IMR-90 (cell line): ENCODE data around the gene AFM. TPM values are rescaled to one million over a fixed set of nuclear protein-coding genes. Genes with fewer than 3 reads are reported as not detected.

Experiments used
- ATAC-seq: fragments of 200-7000 bp; cut with Tn5 transposase; 2 replicates; pipeline ENCODE4 v1.9.1; 2020; ENCODE audit warnings: low read depth, mild to moderate bottlenecking, moderate library complexity
- BruUV-seq: library from RNA; stranded (reverse); fragments of 400-500 nt; replicated peaks from 2 replicates; lab custom pipeline; 2021; lab: Mats Ljungman, UMichigan
- CTCF ChIA-PET: fragments of 300-600 bp; formaldehyde crosslinking; extraction: SDS; loops from one replicate; lab custom pipeline; 2021; ENCODE audit warnings: antibody characterized with exemption; lab: Yijun Ruan, JAX
- POLR2A ChIA-PET: fragments of 300-600 bp; sonication (Branson Sonifier 250); formaldehyde crosslinking; loops from one replicate; lab custom pipeline; 2022; ENCODE audit warnings: antibody characterized with exemption; ENCODE audit not compliant: unreplicated experiment; lab: Charles Lee
- DNase-seq: peaks from one replicate; pipeline ENCODE4 v3.0.0; 2013
- H2AFZ ChIP-seq: replicated peaks from 2 replicates; pipeline ENCODE3; 2013; ENCODE audit warnings: low read length, mild to moderate bottlenecking; ENCODE audit not compliant: poor library complexity
- H2AK5ac ChIP-seq: 2 replicates; pipeline ENCODE4 v1.6.1; 2013; ENCODE audit warnings: low read depth, low read length, inconsistent platforms
- H2AK9ac ChIP-seq: replicated peaks from 2 replicates; pipeline ENCODE3; 2013; ENCODE audit warnings: mild to moderate bottlenecking, low read depth, low read length, moderate library complexity; ENCODE audit not compliant: poor library complexity
- H2BK120ac ChIP-seq: 2 replicates; pipeline ENCODE4 v1.6.1; 2013; ENCODE audit warnings: low read depth, low read length, inconsistent platforms
- H2BK15ac ChIP-seq: 3 replicates; pipeline ENCODE4 v1.6.1; 2013; ENCODE audit warnings: low read depth, low read length, inconsistent platforms
- H2BK20ac ChIP-seq: 2 replicates; pipeline ENCODE4 v1.6.1; 2013; ENCODE audit warnings: low read depth, mild to moderate bottlenecking, inconsistent platforms, low read length, moderate library complexity
- H2BK5ac ChIP-seq: 2 replicates; pipeline ENCODE4 v1.6.1; 2013; ENCODE audit warnings: mild to moderate bottlenecking, low read depth, low read length, inconsistent platforms; ENCODE audit not compliant: poor library complexity, severe bottlenecking
- H3K14ac ChIP-seq: replicated peaks from 2 replicates; pipeline ENCODE4 v1.6.1; 2013; ENCODE audit warnings: low read depth, low read length, inconsistent platforms
- H3K18ac ChIP-seq: 2 replicates; pipeline ENCODE4 v1.6.1; 2013; ENCODE audit warnings: low read depth, low read length, control low read depth
- H3K23ac ChIP-seq: 2 replicates; pipeline ENCODE4 v1.6.1; 2013; ENCODE audit warnings: low read depth, low read length, inconsistent platforms
- H3K27ac ChIP-seq: 2 replicates; pipeline ENCODE4 v1.5.1; 2013; ENCODE audit warnings: mild to moderate bottlenecking, control low read depth, low read length; ENCODE audit not compliant: insufficient read depth
- H3K27me3 ChIP-seq: 2 replicates; pipeline ENCODE4 v1.6.1; 2013; ENCODE audit warnings: low read length; ENCODE audit not compliant: control insufficient read depth, insufficient read depth
- H3K36me3 ChIP-seq: 2 replicates; pipeline ENCODE4 v1.6.1; 2013; ENCODE audit warnings: low read length, mixed read lengths; ENCODE audit not compliant: control insufficient read depth, insufficient read depth
- H3K4ac ChIP-seq: 2 replicates; pipeline ENCODE4 v1.6.1; 2013; ENCODE audit warnings: low read depth, low read length, inconsistent platforms
- H3K4me1 ChIP-seq: 2 replicates; pipeline ENCODE4 v1.6.1; 2013; ENCODE audit warnings: low read length, mixed read lengths; ENCODE audit not compliant: control insufficient read depth, insufficient read depth
- H3K4me2 ChIP-seq: 2 replicates; pipeline ENCODE4 v1.6.1; 2013; ENCODE audit warnings: low read depth, mild to moderate bottlenecking, control low read depth, low read length, moderate library complexity
- H3K4me3 ChIP-seq: 2 replicates; pipeline ENCODE4 v1.5.1; 2013; ENCODE audit warnings: low read depth, mild to moderate bottlenecking, control low read depth, low read length, moderate library complexity; ENCODE audit not compliant: insufficient read depth
- H3K56ac ChIP-seq: 2 replicates; pipeline ENCODE4 v1.6.1; 2013; ENCODE audit warnings: low read length, inconsistent platforms; ENCODE audit not compliant: insufficient read depth; ENCODE audit errors: extremely low read depth
- H3K79me1 ChIP-seq, 2 experiments: 2 replicates each; pipeline ENCODE4 v1.6.1; 2013; ENCODE audit warnings: low read length in 2 of 2, inconsistent platforms in 1 of 2, low read depth in 1 of 2
- H3K9ac ChIP-seq: 2 replicates; pipeline ENCODE4 v1.6.1; 2013; ENCODE audit warnings: low read depth, low read length, control low read depth
- H3K9me1 ChIP-seq: 2 replicates; pipeline ENCODE4 v1.6.1; 2013; ENCODE audit warnings: low read length, inconsistent platforms; ENCODE audit not compliant: insufficient read depth
- H3K9me3 ChIP-seq: 2 replicates; pipeline ENCODE4 v1.6.1; 2013; ENCODE audit warnings: low read length; ENCODE audit not compliant: control insufficient read depth, insufficient read depth
- H4K20me1 ChIP-seq: 2 replicates; pipeline ENCODE4 v1.6.1; 2013; ENCODE audit warnings: low read length, inconsistent platforms; ENCODE audit not compliant: insufficient read depth
- H4K5ac ChIP-seq: 2 replicates; pipeline ENCODE4 v1.6.1; 2013; ENCODE audit warnings: mild to moderate bottlenecking, low read depth, low read length, control low read depth
- H4K8ac ChIP-seq, 2 experiments: 2 replicates each; pipeline ENCODE4 v1.6.1; 2013; ENCODE audit warnings: low read depth in 2 of 2, low read length in 2 of 2, control low read depth in 1 of 2, inconsistent platforms in 1 of 2
- H4K91ac ChIP-seq: 2 replicates; pipeline ENCODE4 v1.6.1; 2013; ENCODE audit warnings: low read depth, low read length, inconsistent platforms; ENCODE audit not compliant: insufficient read depth
- CHD1 ChIP-seq: IDR thresholded peaks from 2 replicates; pipeline ENCODE4 v1.6.1; 2012; ENCODE audit warnings: low read depth, low read length, improper control_type of control experiment
- FOS ChIP-seq: fragments of 150-350 bp; IDR thresholded peaks from 2 replicates; pipeline ENCODE4 v1.6.1; 2016; ENCODE audit warnings: low read depth, low read length
- MAFK ChIP-seq: IDR thresholded peaks from 2 replicates; pipeline ENCODE4 v1.6.1; 2012; ENCODE audit warnings: low read depth, low read length, improper control_type of control experiment
- MAZ ChIP-seq: IDR thresholded peaks from 2 replicates; pipeline ENCODE4 v1.6.1; 2012; ENCODE audit warnings: low read depth, mild to moderate bottlenecking, low read length, improper control_type of control experiment, moderate library complexity, borderline replicate concordance
- NFE2L2 ChIP-seq: fragments of 150-350 bp; IDR thresholded peaks from 2 replicates; pipeline ENCODE4 v1.6.1; 2016; ENCODE audit warnings: low read depth, mild to moderate bottlenecking, low read length
- POLR2A ChIP-seq: IDR thresholded peaks from 2 replicates; pipeline ENCODE4 v1.6.1; 2012; ENCODE audit warnings: mild to moderate bottlenecking, low read depth, low read length
- RAD21 ChIP-seq: IDR thresholded peaks from 2 replicates; pipeline ENCODE4 v1.6.1; 2012; ENCODE audit warnings: low read length, improper control_type of control experiment
- RFX5 ChIP-seq: IDR thresholded peaks from 2 replicates; pipeline ENCODE4 v1.8.0; 2012; ENCODE audit warnings: low read depth, mild to moderate bottlenecking, low read length, moderate library complexity
- SMC3 ChIP-seq: fragments of 150-350 bp; IDR thresholded peaks from 2 replicates; pipeline ENCODE4 v1.6.1; 2016; ENCODE audit warnings: low read depth, mild to moderate bottlenecking, antibody characterized with exemption, low read length, moderate library complexity
- WGBS, 2 experiments: methylation state at CpG; one replicate each; pipeline versions ENCODE4 v1.1.5 to v1.1.7; 2013; ENCODE audit warnings: missing lambda C conversion rate in 2 of 2; ENCODE audit not compliant: insufficient read length in 1 of 2; ENCODE audit errors: extremely low coverage in 2 of 2; 5-methylcytosine and 5-hydroxymethylcytosine counted together
- dilution Hi-C: fragments of 300-500 bp; cut with HindIII; formaldehyde crosslinking; loops from one replicate; pipeline ENCODE4 v1.14.3; 2018; ENCODE audit warnings: low sequenced_read_pairs; ENCODE audit not compliant: unreplicated experiment
- in situ Hi-C: fragments of 300-500 bp; cut with MboI; formaldehyde crosslinking; loops from 3 replicates; pipeline ENCODE4 v1.14.3; 2019; ENCODE audit warnings: low sequenced_read_pairs, inconsistent platforms, mixed read lengths
- intact Hi-C: fragments of 100-400 bp; cut with micrococcal nuclease; formaldehyde crosslinking; loops from 2 replicates; pipeline ENCODE4 v1.10.0; 2022
- polyA plus RNA-seq, 3 experiments: library from polyadenylated mRNA; depleted of rRNA; stranded (reverse); fragments of >200 nt; gene quantifications; 2 replicates each; pipeline ENCODE4 v1.2.3, GENCODE V29; 2012; ENCODE audit warnings: low replicate concordance in 1 of 3
- total RNA-seq: library from RNA; depleted of rRNA; stranded (reverse); fragments of >200 nt; gene quantifications from 2 replicates; pipeline ENCODE4 v1.2.3, GENCODE V29; 2012
- TF ChIP-seq, protein P1 (sequence below): conservative IDR thresholded peaks from 2 replicates; pipeline ENCODE4 v1.5.1; 2012; ENCODE audit warnings: mild to moderate bottlenecking, low read depth, low read length, improper control_type of control experiment
- TF ChIP-seq, protein P2 (sequence below): fragments of 150-350 bp; IDR thresholded peaks from 2 replicates; pipeline ENCODE4 v1.6.1; 2016; ENCODE audit warnings: low read depth, mild to moderate bottlenecking, low read length, moderate library complexity, borderline replicate concordance

The AFM gene
- total and polyA plus RNA-seq, 2 of the 4 experiments (the other 2 are of a cell fraction), result not detected

DNA sequence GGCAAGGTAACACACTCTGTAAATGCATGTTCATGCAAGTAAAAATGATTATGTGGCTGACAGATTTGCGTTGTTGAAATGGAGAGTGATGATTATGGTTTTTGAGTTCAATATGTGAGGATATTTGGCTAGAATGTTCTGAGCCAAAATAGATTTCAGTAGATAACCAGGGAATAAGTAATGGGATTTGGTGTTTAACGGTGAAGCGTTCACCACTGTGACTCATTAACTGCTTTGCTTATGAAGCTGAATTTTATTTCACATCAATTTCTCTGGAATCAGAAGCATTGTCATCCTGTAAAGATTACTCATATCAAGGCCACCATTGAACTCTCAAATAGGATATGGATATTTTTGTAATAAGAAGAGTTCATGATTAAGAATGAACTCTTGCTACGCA lies 33.9 kb upstream of the AFM start:
- Histone ChIP-seq H3K18ac (no peak overlapping the region), H3K36me3 (no peaks in the 10 kb centered on the region), H2BK20ac (no peak overlapping the region), H3K4ac (no peak overlapping the region), H3K79me1 (no peaks in the 10 kb centered on the region), H3K4me2 (no peak overlapping the region), H2AK5ac (no peak overlapping the region), H2BK15ac (no peak overlapping the region), H3K9me1 (no peaks in the 10 kb centered on the region), H3K4me1 (peaks cover 3% of the 10 kb centered on the region), H2BK120ac (no peak overlapping the region), H3K14ac (no peak overlapping the region), H2AFZ (no peak overlapping the region), H4K8ac (no peak overlapping the region), H3K4me3 (no peak overlapping the region), H2AK9ac (no peak overlapping the region), H4K91ac (no peak overlapping the region), H4K5ac (no peak overlapping the region), H4K20me1 (no peaks in the 10 kb centered on the region), H2BK5ac (no peak overlapping the region), H3K9me3 (no peaks in the 10 kb centered on the region), H3K56ac (no peak overlapping the region), H3K9ac (no peak overlapping the region), H3K27me3 (peaks cover 2% of the 10 kb centered on the region; the same call in 1 of the 2 replicates), H3K23ac (no peak overlapping the region), H3K27ac (no peak overlapping the region)
- POLR2A ChIA-PET, result no interaction called here
- WGBS, 2 experiments, result 33 to 100% methylated on average over 1 of the region's 4 CpGs
- CTCF ChIA-PET, result no interaction called here
- DNase-seq (peak; percentile 56), ATAC-seq (no peak)
- TF ChIP-seq RFX5 (no peak), MAZ (no peak), MAFK (no peak), RAD21 (no peak), FOS (no peak), NFE2L2 (no peak), CHD1 (no peak), POLR2A (no peak), SMC3 (no peak)
- TF ChIP-seq, protein P1, sequence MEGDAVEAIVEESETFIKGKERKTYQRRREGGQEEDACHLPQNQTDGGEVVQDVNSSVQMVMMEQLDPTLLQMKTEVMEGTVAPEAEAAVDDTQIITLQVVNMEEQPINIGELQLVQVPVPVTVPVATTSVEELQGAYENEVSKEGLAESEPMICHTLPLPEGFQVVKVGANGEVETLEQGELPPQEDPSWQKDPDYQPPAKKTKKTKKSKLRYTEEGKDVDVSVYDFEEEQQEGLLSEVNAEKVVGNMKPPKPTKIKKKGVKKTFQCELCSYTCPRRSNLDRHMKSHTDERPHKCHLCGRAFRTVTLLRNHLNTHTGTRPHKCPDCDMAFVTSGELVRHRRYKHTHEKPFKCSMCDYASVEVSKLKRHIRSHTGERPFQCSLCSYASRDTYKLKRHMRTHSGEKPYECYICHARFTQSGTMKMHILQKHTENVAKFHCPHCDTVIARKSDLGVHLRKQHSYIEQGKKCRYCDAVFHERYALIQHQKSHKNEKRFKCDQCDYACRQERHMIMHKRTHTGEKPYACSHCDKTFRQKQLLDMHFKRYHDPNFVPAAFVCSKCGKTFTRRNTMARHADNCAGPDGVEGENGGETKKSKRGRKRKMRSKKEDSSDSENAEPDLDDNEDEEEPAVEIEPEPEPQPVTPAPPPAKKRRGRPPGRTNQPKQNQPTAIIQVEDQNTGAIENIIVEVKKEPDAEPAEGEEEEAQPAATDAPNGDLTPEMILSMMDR, result no peak
- TF ChIP-seq, protein P2, sequence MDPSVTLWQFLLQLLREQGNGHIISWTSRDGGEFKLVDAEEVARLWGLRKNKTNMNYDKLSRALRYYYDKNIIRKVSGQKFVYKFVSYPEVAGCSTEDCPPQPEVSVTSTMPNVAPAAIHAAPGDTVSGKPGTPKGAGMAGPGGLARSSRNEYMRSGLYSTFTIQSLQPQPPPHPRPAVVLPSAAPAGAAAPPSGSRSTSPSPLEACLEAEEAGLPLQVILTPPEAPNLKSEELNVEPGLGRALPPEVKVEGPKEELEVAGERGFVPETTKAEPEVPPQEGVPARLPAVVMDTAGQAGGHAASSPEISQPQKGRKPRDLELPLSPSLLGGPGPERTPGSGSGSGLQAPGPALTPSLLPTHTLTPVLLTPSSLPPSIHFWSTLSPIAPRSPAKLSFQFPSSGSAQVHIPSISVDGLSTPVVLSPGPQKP, result no peak
- intact Hi-C loops (loop anchor here (2.0 to 10.0 kb wide), 3 partner anchors 137 to 207 kb away; partner anchors contain the start of gene ANKRD17), dilution Hi-C loops (no loop called here), in situ Hi-C loops (no loop called here)
- BruUV-seq, result no TSS peak
